Mesodermal cell (in vitro differentiated cells): ENCODE data around the gene RPP14.
"Not testable (repeated sequence)": the region's sequence is repeated elsewhere in the genome, so short reads cannot be mapped to it uniquely, and the experiment has no call there.

ENCODE experiments used
- H3K27ac ChIP-seq: 2 replicates; pipeline ENCODE4 v1.7.0; 2013; ENCODE audit warnings: mild to moderate bottlenecking, low read depth, low read length, moderate library complexity; ENCODE audit not compliant: severe bottlenecking
- H3K36me3 ChIP-seq: 2 replicates; pipeline ENCODE4 v1.7.1; 2013; ENCODE audit warnings: mild to moderate bottlenecking, low read length, moderate library complexity; ENCODE audit not compliant: control insufficient read depth, insufficient read depth
- H3K4me1 ChIP-seq: one replicate; pipeline ENCODE4 v1.7.1; 2013; ENCODE audit warnings: mild to moderate bottlenecking, low read length; ENCODE audit not compliant: insufficient read depth, control insufficient read depth, poor library complexity, severe bottlenecking
- H3K4me3 ChIP-seq: 2 replicates; pipeline ENCODE4 v1.7.0; 2013; ENCODE audit warnings: low read length, control low read depth, mild to moderate bottlenecking; ENCODE audit not compliant: insufficient read depth, poor library complexity, severe bottlenecking; ENCODE audit errors: extremely low read depth
- H3K9me3 ChIP-seq: 2 replicates; pipeline ENCODE4 v1.7.1; 2013; ENCODE audit warnings: mild to moderate bottlenecking, low read length, moderate library complexity; ENCODE audit not compliant: control insufficient read depth
- WGBS, 2 experiments: methylation state at CpG; one replicate each; pipeline ENCODE4 v1.1.5; 2013; ENCODE audit warnings: missing lambda C conversion rate in 2 of 2; ENCODE audit not compliant: insufficient coverage in 2 of 2; 5-methylcytosine and 5-hydroxymethylcytosine counted together

RPP14 gene

GRCh38 chr3:58332575-58333188 lies 26.6 kb downstream of the RPP14 start, which contains the start of gene PXK:
TSS of gene PXK (plus strand) at chr3:58332892. CDS start at chr3:58332989, 97 bp downstream.
- Histone ChIP-seq H3K9me3 (no peaks in the 10 kb centered on the region), H3K27ac (peak within 1 kb of the TSS; percentile 36), H3K36me3 (no peaks in the 10 kb centered on the region), H3K4me3 (peak within 1 kb of the TSS; percentile 70), H3K4me1 (peaks cover 19% of the 10 kb centered on the region)
- 2% methylated on average over 42 to 62 of the region's 79 CpGs for WGBS, 2 experiments

- Histone ChIP-seq H3K9me3 (no peaks in the 10 kb centered on the region), H3K36me3 (no peaks in the 10 kb centered on the region), H3K4me1 (peaks cover 19% of the 10 kb centered on the region), H3K27ac (peak overlapping the region; percentile 36), H3K4me3 (peak overlapping the region; percentile 70)
- WGBS, 2 experiments: 1 to 2% methylated on average over 25 to 27 of the region's 37 CpGs
Measured at GRCh38 chr3:58333206-58334012, 27.4 kb downstream of the RPP14 start.

DNA sequence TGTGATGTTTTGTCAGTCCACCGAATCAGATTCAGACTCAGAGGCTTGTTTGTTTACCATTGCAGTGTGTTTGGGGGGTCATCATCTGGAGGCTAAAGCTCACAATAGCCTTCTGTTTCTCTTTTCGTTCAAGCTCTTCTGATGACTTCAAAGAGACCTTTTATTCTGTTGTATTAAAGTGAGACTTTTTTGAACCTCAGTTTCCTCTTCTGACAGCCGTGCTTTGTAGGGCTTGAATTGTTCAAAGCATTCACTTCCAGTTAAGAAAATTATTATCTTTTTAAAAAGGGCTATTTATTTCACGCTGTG lies 27.9 kb downstream of the RPP14 start:
- H3K9me3 ChIP-seq: no peaks in the 10 kb centered on the region
- H3K4me3 ChIP-seq: peak overlapping the region; percentile 70
- 33 to 72% methylated on average over 1 to 2 of the region's 4 CpGs for WGBS, 2 experiments
- no peaks in the 10 kb centered on the region for H3K36me3 ChIP-seq
- no peak overlapping the region for H3K27ac ChIP-seq
- H3K4me1 ChIP-seq: peaks cover 19% of the 10 kb centered on the region

- Histone ChIP-seq H3K36me3 (no peaks in the 10 kb centered on the region), H3K27ac (no peak overlapping the region), H3K4me3 (peak overlapping the region; percentile 70), H3K4me1 (peaks cover 19% of the 10 kb centered on the region), H3K9me3 (no peaks in the 10 kb centered on the region)
- WGBS, 2 experiments: no CpG with 5 or more reads among the region's 1 CpG
Measured at GRCh38 chr3:58334506-58334884, 28.4 kb downstream of the RPP14 start.

DNA sequence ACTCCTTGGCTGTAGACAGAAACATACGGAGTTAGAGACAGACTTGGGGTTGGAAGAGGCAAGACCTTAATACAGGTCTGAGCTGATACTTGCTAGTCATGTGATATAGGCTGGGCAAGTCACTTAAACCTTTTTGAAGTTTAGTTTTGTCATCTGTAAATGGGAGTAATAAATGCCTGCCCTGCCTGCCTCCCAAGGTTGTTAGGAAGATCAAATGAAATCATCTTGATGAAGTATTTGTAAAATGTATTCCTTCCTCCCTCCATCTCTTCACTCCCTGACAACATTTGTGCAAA lies 29.6 kb downstream of the RPP14 start:
- H3K36me3 ChIP-seq: no peaks in the 10 kb centered on the region
- H3K27ac ChIP-seq: no peak overlapping the region
- WGBS, 2 experiments: 50 to 100% methylated on average over 1 of the region's 1 CpG
- H3K9me3 ChIP-seq: no peaks in the 10 kb centered on the region
- peaks cover 19% of the 10 kb centered on the region for H3K4me1 ChIP-seq
- no peak overlapping the region for H3K4me3 ChIP-seq

GRCh38 chr3:58336135-58336882 lies 30.3 kb downstream of the RPP14 start:
- H3K36me3 ChIP-seq: no peaks in the 10 kb centered on the region
- 100% methylated on average over 1 to 2 of the region's 3 CpGs for WGBS, 2 experiments
- H3K4me3 ChIP-seq: no peak overlapping the region
- H3K9me3 ChIP-seq: no peaks in the 10 kb centered on the region
- no peak overlapping the region for H3K27ac ChIP-seq
- H3K4me1 ChIP-seq: peaks cover 19% of the 10 kb centered on the region

GRCh38 chr3:58337190-58337589 lies 31.1 kb downstream of the RPP14 start:
- no peak overlapping the region for H3K4me3 ChIP-seq
- H3K4me1 ChIP-seq: peaks cover 19% of the 10 kb centered on the region
- no peak overlapping the region for H3K27ac ChIP-seq
- H3K36me3 ChIP-seq: no peaks in the 10 kb centered on the region
- WGBS, 2 experiments: 100% methylated on average over 1 of the region's 1 CpG
- H3K9me3 ChIP-seq: no peaks in the 10 kb centered on the region

DNA sequence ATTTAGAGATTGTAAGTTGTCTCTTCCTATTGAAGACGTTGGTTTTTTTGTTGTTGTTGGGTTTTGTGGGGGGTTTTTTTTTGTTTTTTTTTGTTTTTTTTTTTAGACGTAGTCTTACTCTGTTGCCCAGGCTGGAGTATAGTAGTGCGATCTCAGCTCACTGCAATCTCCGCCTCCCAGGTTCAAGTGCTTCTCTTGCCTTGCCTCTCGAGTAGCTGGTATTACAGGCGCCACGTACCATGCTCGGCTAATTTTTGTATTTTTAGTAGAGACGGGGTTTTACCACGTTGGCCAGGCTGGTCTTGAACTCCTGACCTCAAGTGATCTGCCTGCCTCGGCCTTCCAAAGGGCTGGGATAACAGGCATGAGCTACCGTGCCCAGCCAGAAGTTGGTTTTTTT lies 33.1 kb downstream of the RPP14 start:
- not testable (repeated sequence) for H3K27ac ChIP-seq, H3K4me3 ChIP-seq, H3K36me3 ChIP-seq, H3K9me3 ChIP-seq
- H3K4me1 ChIP-seq: peaks cover 15% of the 10 kb centered on the region
- WGBS, 2 experiments: 92 to 93% methylated on average over 7 to 10 of the region's 12 CpGs

DNA sequence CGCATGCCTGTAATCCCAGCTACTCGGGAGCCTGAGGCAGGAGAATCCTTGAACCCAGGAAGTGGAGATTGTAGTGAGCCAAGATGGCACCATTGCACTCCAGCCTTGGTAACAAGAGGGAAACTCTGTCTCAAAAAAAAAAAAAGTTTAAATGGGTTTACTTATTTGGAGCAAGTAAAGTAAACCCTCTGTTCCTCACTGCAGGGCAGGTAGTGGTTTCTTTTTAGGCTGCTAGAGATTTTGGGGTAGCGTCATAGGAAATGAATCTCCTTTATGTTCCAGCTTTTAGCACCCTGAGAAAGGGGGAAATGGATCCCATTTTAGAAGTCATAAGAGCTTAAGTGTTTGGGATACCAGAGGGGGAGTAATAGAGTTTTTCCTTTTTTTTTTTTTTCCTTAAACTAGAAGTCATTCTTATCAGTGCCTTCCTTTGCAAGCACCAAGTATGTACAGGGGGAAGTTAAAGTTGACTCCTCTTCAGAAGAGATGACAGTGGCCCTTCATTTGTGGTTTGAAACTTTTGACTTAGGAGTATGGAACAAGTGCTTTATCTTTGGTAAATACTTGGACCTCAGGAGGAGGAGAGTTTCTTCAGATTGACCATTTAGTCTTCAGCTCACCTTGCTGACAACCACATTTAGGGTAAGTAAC lies 34.7 kb downstream of the RPP14 start:
- Histone ChIP-seq H3K27ac (no peak overlapping the region), H3K4me3 (no peak overlapping the region), H3K4me1 (peaks cover under 1% of the 10 kb centered on the region), H3K36me3 (no peaks in the 10 kb centered on the region), H3K9me3 (no peaks in the 10 kb centered on the region)
- 97 to 100% methylated on average over 3 of the region's 3 CpGs for WGBS, 2 experiments

DNA sequence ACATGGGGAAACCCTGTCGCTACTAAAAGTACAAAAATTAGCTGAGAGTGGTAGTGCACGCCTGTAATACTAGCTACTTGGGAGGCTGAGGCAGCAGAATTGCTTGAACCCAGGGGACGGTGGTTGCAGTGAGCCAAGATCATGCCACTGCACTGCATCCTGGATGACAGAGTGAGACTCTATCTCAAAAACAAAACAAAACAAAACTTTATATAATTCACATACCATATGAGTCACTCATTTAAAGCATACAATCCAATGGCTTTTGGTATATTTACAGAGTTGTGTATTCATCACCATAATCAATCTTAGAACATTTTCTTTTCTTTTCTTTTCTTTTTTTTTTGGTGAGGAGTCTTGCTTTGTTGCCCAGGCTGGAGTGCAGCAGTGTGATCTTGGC lies 35.3 kb downstream of the RPP14 start:
- H3K4me3 ChIP-seq: no peak overlapping the region
- H3K27ac ChIP-seq: no peak overlapping the region
- H3K4me1 ChIP-seq: no peaks in the 10 kb centered on the region
- H3K36me3 ChIP-seq: no peaks in the 10 kb centered on the region
- H3K9me3 ChIP-seq: no peaks in the 10 kb centered on the region
- WGBS, 2 experiments: 93 to 96% methylated on average over 2 to 3 of the region's 3 CpGs
